AML-193 (cell line): ENCODE data around the gene HDGFL3.
"Not testable (repeated sequence)": the region's sequence is repeated elsewhere in the genome, so short reads cannot be mapped to it uniquely, and the experiment has no call there.

ENCODE experiments used
- DNase-seq, 2 experiments: peaks; one replicate each; lab custom pipeline; 2025; lab: John Stamatoyannopoulos, UW

The HDGFL3 gene

DNA sequence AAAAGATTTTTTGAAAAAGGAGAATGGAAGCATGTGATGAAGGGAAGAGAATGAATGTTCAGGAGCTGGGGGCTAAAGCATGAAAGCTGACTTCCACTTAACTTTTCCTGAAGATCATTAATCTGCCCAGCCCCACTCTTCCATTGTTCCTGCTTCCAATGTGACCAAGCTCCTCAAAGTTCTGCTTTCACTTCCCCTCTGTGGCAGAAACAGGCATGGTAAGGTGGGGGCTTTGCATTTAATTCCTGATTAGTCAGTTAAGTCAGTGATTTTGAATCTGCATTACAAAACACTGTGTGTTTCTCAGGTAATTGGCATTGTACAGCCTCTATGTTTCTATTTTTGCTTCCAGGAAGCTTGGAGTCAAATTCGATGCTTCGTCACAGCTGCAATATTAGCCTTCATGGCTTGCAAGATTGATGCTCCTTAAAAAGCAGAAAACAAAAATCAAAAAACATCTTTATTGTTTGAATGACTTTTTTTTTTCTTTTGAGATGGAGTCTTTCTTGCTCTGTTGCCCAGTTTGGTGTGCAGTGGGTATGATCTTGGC, 107.5 kb downstream of the HDGFL3 start:
- no peak for DNase-seq

- DNase-seq: no peak
These were observed 108.3 kb downstream of the HDGFL3 start for GRCh38 chr15:83099290-83099689.

- DNase-seq: no peak
These were observed 109.5 kb downstream of the HDGFL3 start for GRCh38 chr15:83098079-83098478.

DNA sequence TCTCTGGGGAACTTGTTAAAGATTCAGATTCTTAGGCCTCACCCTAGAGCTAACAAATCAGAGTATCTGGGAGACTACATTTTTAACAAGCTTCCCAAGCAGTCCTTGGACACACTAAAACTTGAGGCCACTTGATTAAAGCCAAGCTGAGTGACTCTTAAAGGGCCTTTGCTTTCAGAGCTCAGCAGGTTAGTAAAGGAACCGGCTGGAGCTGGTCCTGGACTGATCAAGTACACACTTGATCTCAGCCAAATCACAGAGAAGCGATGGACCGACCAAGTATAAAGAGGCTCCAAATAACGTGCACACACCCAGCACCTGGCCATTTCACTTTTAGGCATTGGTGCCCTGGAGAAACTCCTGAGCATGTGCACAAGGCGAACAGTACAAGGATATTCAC, 113.0 kb downstream of the HDGFL3 start:
- DNase-seq: no peak

DNA sequence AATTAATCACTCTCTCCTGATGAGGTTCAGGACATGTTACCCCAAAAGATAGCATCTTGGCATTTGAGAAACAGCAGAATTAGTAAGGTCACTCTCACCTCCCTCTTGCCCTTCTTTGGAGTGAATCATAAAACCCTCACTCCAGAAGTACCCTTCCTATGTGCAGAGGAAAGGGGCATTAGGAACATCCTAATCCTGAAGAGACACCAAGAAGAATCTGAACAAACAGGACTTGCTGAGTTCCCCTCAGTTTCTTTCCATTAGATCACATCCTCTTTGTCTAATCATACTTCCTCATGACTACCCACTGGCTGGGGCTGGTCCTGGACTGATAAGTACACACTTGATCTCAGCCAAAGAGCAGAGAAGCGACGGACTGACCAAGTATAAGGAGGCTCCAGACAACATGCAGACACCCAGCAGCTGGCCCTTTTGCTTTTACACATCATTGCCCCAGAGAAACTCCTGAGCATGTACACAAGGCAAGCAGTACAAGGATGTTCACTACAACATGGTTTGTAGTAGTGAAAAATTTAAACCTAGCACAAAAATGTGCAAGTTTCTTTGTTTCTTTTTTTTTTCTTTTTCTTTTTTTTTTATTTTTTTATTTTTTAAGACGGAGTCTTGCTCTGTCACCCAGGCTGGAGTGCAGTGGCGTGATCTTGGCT, 115.2 kb downstream of the HDGFL3 start:
- peak; percentile 47 to 49 for DNase-seq

DNA sequence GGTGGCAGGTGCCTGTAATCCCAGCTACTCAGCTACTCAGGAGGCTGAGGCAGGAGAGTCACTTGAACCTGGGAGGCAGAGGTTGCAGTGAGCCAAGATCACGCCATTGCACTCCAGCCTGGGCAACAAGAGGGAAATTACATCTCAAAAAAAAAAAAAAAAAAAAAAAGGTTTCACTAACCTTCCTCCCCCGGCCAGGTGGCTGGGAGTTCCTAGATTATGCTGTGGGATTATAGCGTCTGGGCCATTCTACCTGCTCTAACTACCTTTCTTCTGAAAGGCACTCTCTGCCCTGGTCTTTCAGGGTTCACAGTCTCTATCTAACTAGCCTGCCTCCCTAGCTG, 115.7 kb downstream of the HDGFL3 start:
- not testable (repeated sequence) for DNase-seq

DNA sequence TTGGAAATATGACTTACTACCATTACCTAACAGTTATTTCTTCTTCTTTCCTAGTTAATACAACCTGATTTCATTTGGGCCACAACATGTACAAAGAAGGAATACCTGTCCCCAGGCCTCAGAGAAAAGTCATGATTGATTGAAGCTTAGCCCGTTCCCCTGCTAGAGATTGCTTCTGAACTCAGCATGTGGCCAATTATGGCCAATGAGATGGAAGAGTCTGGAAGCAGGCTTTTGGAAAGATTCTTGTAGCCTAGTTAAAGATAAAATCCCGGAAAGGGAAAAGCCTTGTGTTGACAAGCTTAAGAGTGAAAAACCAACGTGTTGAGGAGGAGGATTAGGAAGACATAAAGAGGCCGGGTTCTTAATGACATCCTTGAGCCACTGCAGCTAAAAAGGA, 117.2 kb downstream of the HDGFL3 start:
- no peak for DNase-seq

GRCh38 chr15:83088876-83089275, 118.7 kb downstream of the HDGFL3 start:
- DNase-seq: no peak

GRCh38 chr15:83087576-83087975, 120.0 kb downstream of the HDGFL3 start:
- DNase-seq: no peak

DNA sequence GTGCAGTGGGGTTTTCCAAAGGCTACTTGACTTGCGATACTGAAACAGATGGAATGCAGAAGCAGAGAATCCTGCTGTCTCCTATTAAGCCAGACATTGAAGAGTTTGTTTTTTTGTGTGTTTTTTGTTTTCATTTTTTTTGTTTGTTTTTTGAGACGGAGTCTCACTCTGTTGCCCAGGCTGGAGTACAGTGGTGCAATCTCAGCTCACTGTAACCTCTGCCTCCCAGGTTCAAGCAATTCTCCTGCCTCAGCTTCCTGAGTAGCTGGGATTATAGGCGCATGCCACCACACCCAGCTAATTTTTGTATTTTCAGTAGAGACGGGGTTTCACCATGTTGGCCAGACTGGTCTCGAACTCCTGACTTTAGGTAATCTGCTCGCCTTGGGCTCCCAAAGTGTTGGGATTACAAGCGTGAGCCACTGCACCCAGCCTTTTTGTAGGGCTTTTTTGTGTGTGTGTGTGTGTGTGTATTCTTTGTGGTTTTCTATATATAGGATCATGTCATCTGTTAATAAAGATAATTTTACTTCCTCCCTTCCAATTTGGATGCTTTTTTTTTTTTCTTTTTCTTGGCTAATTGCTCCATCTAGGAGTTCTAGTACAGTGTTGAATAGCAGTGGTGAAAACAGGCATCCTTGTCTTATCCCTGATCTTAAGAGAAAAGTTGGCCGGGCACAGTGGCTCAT, 121.6 kb downstream of the HDGFL3 start:
- DNase-seq: not testable (repeated sequence)

GRCh38 chr15:83085461-83085860, 122.2 kb downstream of the HDGFL3 start:
- DNase-seq: not testable (repeated sequence)

- no peak for DNase-seq
These were observed 124.8 kb downstream of the HDGFL3 start for GRCh38 chr15:83082730-83083386.

- DNase-seq: no peak
These were observed 126.2 kb downstream of the HDGFL3 start for GRCh38 chr15:83081256-83082014.

- DNase-seq: no peak
These were observed 128.9 kb downstream of the HDGFL3 start for GRCh38 chr15:83078712-83079111.
